Right hindlimb (tissue), 1 donor: ENCODE measurements around the gene SEMA3G.
A peak's percentile ranks its signal among the peaks of the same experiment; 100 is the strongest.

Experiments
- DNase-seq: peaks from one replicate; pipeline ENCODE4 v3.0.0-alpha.2; 2018

SEMA3G gene

GRCh38 chr3:52453496-52454249, 8.8 kb upstream of the SEMA3G start, which contains the start of gene TNNC1:
Gene TNNC1, minus strand, starts transcription at chr3:52454041. Its CDS starts 26 bp downstream, at chr3:52454015.
- DNase-seq = no peak

- peak; percentile 41 for DNase-seq
Measured at GRCh38 chr3:52452570-52453221, 7.8 kb upstream of the SEMA3G start.

- DNase-seq = peak; percentile 16
Measured at GRCh38 chr3:52452126-52452525, 7.2 kb upstream of the SEMA3G start.

- peak; percentile 21 for DNase-seq
Measured at GRCh38 chr3:52451237-52452083, 6.6 kb upstream of the SEMA3G start.

- DNase-seq = no peak
Measured at GRCh38 chr3:52450489-52451236, 5.8 kb upstream of the SEMA3G start.

GRCh38 chr3:52447512-52448355, 2.8 kb upstream of the SEMA3G start:
- no peak for DNase-seq

- peak; percentile 67 for DNase-seq
Measured at GRCh38 chr3:52446631-52447511, 2.0 kb upstream of the SEMA3G start.

GRCh38 chr3:52446042-52446441, 1.1 kb upstream of the SEMA3G start:
- no peak for DNase-seq

- DNase-seq = no peak
Measured at GRCh38 chr3:52443791-52444687, 864 bp downstream of the SEMA3G start.

GRCh38 chr3:52443268-52443610, 1.7 kb downstream of the SEMA3G start:
- no peak for DNase-seq

GRCh38 chr3:52442409-52443267, 2.3 kb downstream of the SEMA3G start:
- DNase-seq = no peak

- DNase-seq = no peak
Measured at GRCh38 chr3:52441772-52442332, 3.1 kb downstream of the SEMA3G start.

GRCh38 chr3:52441091-52441771, 3.7 kb downstream of the SEMA3G start:
- no peak for DNase-seq

GRCh38 chr3:52440671-52441070, 4.2 kb downstream of the SEMA3G start:
- no peak for DNase-seq

GRCh38 chr3:52440249-52440551, 4.7 kb downstream of the SEMA3G start:
- DNase-seq = no peak

GRCh38 chr3:52439426-52440248, 5.3 kb downstream of the SEMA3G start:
- DNase-seq = no peak
